Fibroblast of lung (primary cell): Measurements from ENCODE around the gene EBF3. TPM values are rescaled to one million over a fixed set of nuclear protein-coding genes. Genes with fewer than 3 reads are reported as not detected.

ENCODE experiments used
- DNase-seq, 2 donors: peaks; one replicate each; pipeline versions ENCODE4 v3.0.0 to v3.0.0-alpha.2; 2010; ENCODE audit warnings: low read depth in 2 of 2
- H2AFZ ChIP-seq: 2 replicates; pipeline ENCODE4 v1.5.1; 2012; ENCODE audit warnings: low read length, control low read depth, inconsistent platforms
- H3K27ac ChIP-seq: 2 replicates; pipeline ENCODE4 v1.5.1; 2011; ENCODE audit warnings: low read length, control low read depth; ENCODE audit not compliant: insufficient read depth
- H3K27me3 ChIP-seq: 2 replicates; pipeline ENCODE4 v1.5.1; 2011; ENCODE audit warnings: mild to moderate bottlenecking, low read length; ENCODE audit not compliant: control insufficient read depth, insufficient read depth
- H3K36me3 ChIP-seq: 2 replicates; pipeline ENCODE4 v1.5.1; 2011; ENCODE audit warnings: low read length; ENCODE audit not compliant: control insufficient read depth, insufficient read depth
- H3K4me1 ChIP-seq: 2 replicates; pipeline ENCODE4 v1.5.1; 2011; ENCODE audit warnings: low read length; ENCODE audit not compliant: control insufficient read depth, insufficient read depth; ENCODE audit errors: extremely low read depth
- H3K4me2 ChIP-seq: 2 replicates; pipeline ENCODE4 v1.5.1; 2011; ENCODE audit warnings: low read length, control low read depth; ENCODE audit not compliant: insufficient read depth; ENCODE audit errors: extremely low read depth
- H3K4me3 ChIP-seq, 4 experiments: fragments of 200-600 bp in 1 of 4; sonication (generic) in 1 of 4; replicated peaks in 1 of 4; 2 replicates each; pipeline ENCODE4 v1.5.1; 2011 to 2016; ENCODE audit warnings: low read length in 4 of 4, low read depth in 3 of 4, mild to moderate bottlenecking in 3 of 4, control low read depth in 2 of 4, inconsistent platforms in 1 of 4, mixed read lengths in 1 of 4; ENCODE audit not compliant: insufficient read depth in 1 of 4; ENCODE audit errors: control extremely low read depth in 1 of 4
- H3K79me2 ChIP-seq: 2 replicates; pipeline ENCODE4 v1.5.1; 2012; ENCODE audit warnings: mild to moderate bottlenecking, low read length, inconsistent platforms; ENCODE audit not compliant: control insufficient read depth, insufficient read depth
- H3K9ac ChIP-seq: 2 replicates; pipeline ENCODE4 v1.5.1; 2011; ENCODE audit warnings: mild to moderate bottlenecking, low read length, control low read depth; ENCODE audit not compliant: insufficient read depth
- H3K9me3 ChIP-seq: 2 replicates; pipeline ENCODE4 v1.5.1; 2012; ENCODE audit warnings: low read depth, low read length; ENCODE audit not compliant: control insufficient read depth, insufficient read depth
- H4K20me1 ChIP-seq: 2 replicates; pipeline ENCODE4 v1.5.1; 2011; ENCODE audit warnings: low read length; ENCODE audit not compliant: control insufficient read depth, insufficient read depth; ENCODE audit errors: extremely low read depth
- CTCF ChIP-seq, 2 donors: IDR thresholded peaks in 1 of 2; conservative IDR thresholded peaks in 1 of 2; 1 replicate in 1 of 2; 2 replicates in 1 of 2; pipeline ENCODE4 v1.5.1; 2011 to 2012; ENCODE audit warnings: low read length in 2 of 2, control low read depth in 1 of 2, inconsistent platforms in 1 of 2, low read depth in 1 of 2, mild to moderate bottlenecking in 1 of 2
- EZH2 ChIP-seq: IDR thresholded peaks from 2 replicates; pipeline ENCODE4 v1.5.1; 2012; ENCODE audit warnings: low read length, control low read depth, mild to moderate bottlenecking; ENCODE audit errors: missing control alignments
- polyA plus RNA-seq, 2 donors: library from polyadenylated mRNA; depleted of rRNA in 1 of 2; stranded (reverse) in 1 of 2; unstranded in 1 of 2; fragments of >200 nt; gene quantifications; 2 replicates each; pipeline ENCODE4 v1.2.1, GENCODE V29; 2011 to 2012; ENCODE audit warnings: missing spikeins in 1 of 2
- total RNA-seq: library from RNA; depleted of rRNA; stranded (reverse); fragments of >200 nt; gene quantifications from 2 replicates; pipeline ENCODE4 v1.2.1, GENCODE V29; 2014

The EBF3 gene
- total and polyA plus RNA-seq, 2 donors (not counting 1 experiment from before 2014, with no cell fraction given) = 0.12 to 0.17 TPM

DNA sequence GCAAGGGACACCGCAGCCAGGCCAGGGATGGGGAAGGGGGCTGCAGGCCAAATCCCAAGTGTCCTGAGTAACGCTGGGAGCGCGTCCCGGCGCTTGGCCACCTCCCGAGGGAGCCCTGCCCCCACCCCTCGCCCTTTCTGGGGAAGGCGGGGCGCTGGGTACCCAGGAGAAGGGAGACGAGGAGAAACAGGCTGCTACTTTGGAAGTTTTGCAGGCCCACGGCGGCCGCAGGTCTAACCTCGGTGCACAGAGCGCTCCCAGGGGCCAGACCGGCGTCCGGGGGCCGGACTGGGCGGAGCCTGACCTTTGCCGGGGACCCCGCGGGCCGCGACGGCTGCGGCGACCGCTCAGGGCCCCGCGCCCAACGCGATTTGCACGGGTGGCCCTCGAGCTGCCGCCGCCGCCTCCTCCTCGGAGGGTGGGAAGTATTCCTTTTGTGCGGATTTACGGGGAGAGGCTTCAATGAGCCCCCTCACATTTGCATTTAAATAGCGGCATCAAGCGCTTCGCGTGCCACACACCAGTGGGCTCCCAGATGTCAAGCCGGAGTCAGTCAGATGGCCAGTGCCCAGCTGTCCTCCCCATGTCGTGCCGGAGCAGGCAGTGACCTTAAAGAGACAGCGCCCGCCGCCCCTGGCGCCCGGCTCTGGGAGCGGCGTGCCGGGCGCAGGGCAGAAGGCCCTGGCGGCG lies 3.0 kb upstream of the EBF3 start:
- H3K4me2 ChIP-seq = no peak overlapping the region
- H3K4me1 ChIP-seq = peaks cover 3% of the 10 kb centered on the region
- H3K4me3 ChIP-seq = no peak overlapping the region
- no peaks in the 10 kb centered on the region for H3K36me3 ChIP-seq
- H3K9ac ChIP-seq = no peak overlapping the region
- no peak overlapping the region for H3K27ac ChIP-seq
- H4K20me1 ChIP-seq = no peaks in the 10 kb centered on the region
- H2AFZ ChIP-seq = no peak overlapping the region
- H3K27me3 ChIP-seq = peaks cover 68% of the 10 kb centered on the region
- no peaks in the 10 kb centered on the region for H3K9me3 ChIP-seq
- DNase-seq = no peak
- TF ChIP-seq EZH2 (peak; percentile 93), CTCF (conservative IDR thresholded peaks at IDR 0.05 in 1 of 2, IDR thresholded peaks at IDR 0.05 in 1 of 2; ENCODE audit: low read depth in 1 of 2, low read length in 2 of 2) (no peak)
- no peaks in the 10 kb centered on the region for H3K79me2 ChIP-seq

DNA sequence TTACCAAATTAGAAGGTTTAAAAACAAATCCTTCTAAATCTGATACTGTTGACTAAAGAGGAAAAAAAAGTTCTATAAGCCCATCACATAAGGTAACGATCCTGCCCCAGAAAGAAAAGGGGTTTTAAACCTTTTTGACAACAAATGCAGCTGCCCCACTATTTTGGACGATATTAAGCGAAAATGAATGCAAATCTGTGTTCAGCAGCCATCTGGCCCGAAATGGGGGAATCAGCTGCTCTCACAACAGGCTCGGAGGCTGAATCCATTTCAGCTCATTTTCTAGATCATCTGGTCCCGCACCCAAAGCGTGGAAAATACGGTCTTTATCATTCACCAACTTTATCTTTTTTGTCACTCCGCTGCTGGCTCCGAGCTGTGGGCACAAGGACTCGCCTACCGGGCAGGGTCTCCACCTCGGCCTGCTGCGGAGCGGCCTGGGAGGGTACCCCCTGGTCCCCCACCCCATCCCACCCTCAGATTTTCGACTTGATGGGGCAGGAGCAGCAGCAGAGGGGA lies 2.4 kb upstream of the EBF3 start:
- H3K4me2 ChIP-seq = no peak overlapping the region
- peaks cover 3% of the 10 kb centered on the region for H3K4me1 ChIP-seq
- no peak for TF ChIP-seq CTCF (conservative IDR thresholded peaks at IDR 0.05 in 1 of 2, IDR thresholded peaks at IDR 0.05 in 1 of 2; ENCODE audit: low read depth in 1 of 2, low read length in 2 of 2)
- TF ChIP-seq EZH2 = peak; percentile 21
- H3K9me3 ChIP-seq = no peaks in the 10 kb centered on the region
- no peak for DNase-seq
- H3K27me3 ChIP-seq = peaks cover 73% of the 10 kb centered on the region
- H4K20me1 ChIP-seq = no peaks in the 10 kb centered on the region
- no peak overlapping the region for H2AFZ ChIP-seq
- no peak overlapping the region for H3K4me3 ChIP-seq
- H3K9ac ChIP-seq = no peak overlapping the region
- no peaks in the 10 kb centered on the region for H3K79me2 ChIP-seq
- no peak overlapping the region for H3K27ac ChIP-seq
- H3K36me3 ChIP-seq = no peaks in the 10 kb centered on the region

DNA sequence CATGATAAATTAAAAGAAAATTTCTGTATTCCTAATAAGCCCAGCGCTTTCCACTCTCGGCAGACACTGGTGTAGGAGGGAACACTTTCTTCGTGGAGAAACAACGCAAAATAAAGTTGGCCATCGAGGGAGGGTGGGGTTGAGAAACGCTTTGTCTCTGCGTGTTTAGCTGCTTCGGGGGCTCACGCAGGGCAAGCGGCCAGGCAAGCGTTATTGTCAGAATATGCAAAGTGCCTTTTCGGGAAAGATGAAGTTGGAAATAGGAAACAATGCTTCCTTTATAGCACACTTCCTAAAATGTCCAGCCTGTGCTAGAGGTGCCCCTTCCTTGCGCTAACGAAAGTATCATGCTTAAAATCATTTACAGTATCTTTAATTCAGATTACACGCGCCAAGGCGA lies 1.9 kb upstream of the EBF3 start:
- Histone ChIP-seq H3K27me3 (peaks cover 75% of the 10 kb centered on the region), H3K9me3 (no peaks in the 10 kb centered on the region), H3K4me3 (no peak overlapping the region), H3K9ac (no peak overlapping the region), H3K27ac (no peak overlapping the region), H3K4me1 (peaks cover 3% of the 10 kb centered on the region), H2AFZ (no peak overlapping the region), H3K4me2 (no peak overlapping the region), H3K79me2 (no peaks in the 10 kb centered on the region), H4K20me1 (no peaks in the 10 kb centered on the region), H3K36me3 (no peaks in the 10 kb centered on the region)
- peak; percentile 68 for TF ChIP-seq EZH2
- no peak for TF ChIP-seq CTCF (conservative IDR thresholded peaks at IDR 0.05 in 1 of 2, IDR thresholded peaks at IDR 0.05 in 1 of 2; ENCODE audit: low read depth in 1 of 2, low read length in 2 of 2)
- no peak for DNase-seq
